Measurements from ENCODE around the gene ASB13. TPM values are rescaled to one million over a fixed set of nuclear protein-coding genes. Genes with fewer than 3 reads are reported as not detected.
"Not testable (repeated sequence)": the region's sequence is repeated elsewhere in the genome, so short reads cannot be mapped to it uniquely, and the experiment has no call there.

ASB13 gene
- total RNA-seq, 2 experiments from 2014 or later: 7.0 to 7.2 TPM

- Mint-ChIP-seq H3K27me3 (ENCODE audit: low read depth) (peaks cover 5% of the 10 kb centered on the region), H3K4me1 (ENCODE audit: low read depth) (peaks cover 12% of the 10 kb centered on the region), H3K27ac (no peak overlapping the region), H3K36me3 (ENCODE audit: low read depth) (no peaks in the 10 kb centered on the region), H3K9me3 (no peaks in the 10 kb centered on the region), H3K4me3 (no peak overlapping the region)
- no peak for DNase-seq
- intact Hi-C loops (cut with micrococcal nuclease): no loop called here
- CTCF ChIA-PET: interaction anchor here (0.9 to 2.5 kb wide), 2 partner anchors 28 to 154 kb away, joined by 3 to 11 read pairs; no protein-coding TSS in a partner anchor
These were observed 70.8 kb downstream of the ASB13 start for GRCh38 chr10:5595591-5595990.

GRCh38 chr10:5595095-5595494, 71.3 kb downstream of the ASB13 start:
- peaks cover 13% of the 10 kb centered on the region for H3K4me1 Mint-ChIP-seq (ENCODE audit: low read depth)
- no peak overlapping the region for H3K4me3 Mint-ChIP-seq
- H3K36me3 Mint-ChIP-seq (ENCODE audit: low read depth): no peaks in the 10 kb centered on the region
- CTCF ChIA-PET: interaction anchor here (0.7 to 2.5 kb wide), 3 partner anchors 10 to 154 kb away, joined by 3 to 11 read pairs (median 3); no protein-coding TSS in a partner anchor
- no peak for DNase-seq
- H3K27ac Mint-ChIP-seq: no peak overlapping the region
- intact Hi-C loops (cut with micrococcal nuclease): no loop called here
- H3K9me3 Mint-ChIP-seq: no peaks in the 10 kb centered on the region
- H3K27me3 Mint-ChIP-seq (ENCODE audit: low read depth): peaks cover 5% of the 10 kb centered on the region

- Mint-ChIP-seq H3K27ac (no peak overlapping the region), H3K4me1 (ENCODE audit: low read depth) (peaks cover 15% of the 10 kb centered on the region), H3K4me3 (no peak overlapping the region), H3K27me3 (ENCODE audit: low read depth) (peaks cover 5% of the 10 kb centered on the region), H3K9me3 (no peaks in the 10 kb centered on the region), H3K36me3 (ENCODE audit: low read depth) (no peaks in the 10 kb centered on the region)
- CTCF ChIA-PET: interaction anchor here (0.7 to 2.5 kb wide), 3 partner anchors 11 to 152 kb away, joined by 3 to 11 read pairs (median 3); no protein-coding TSS in a partner anchor
- no peak for DNase-seq
- intact Hi-C loops (cut with micrococcal nuclease): no loop called here
These were observed 71.9 kb downstream of the ASB13 start for GRCh38 chr10:5594271-5595049.

- H3K4me3 Mint-ChIP-seq; intact Hi-C loops (cut with micrococcal nuclease); H3K27me3 Mint-ChIP-seq (ENCODE audit: low read depth); H3K9me3 Mint-ChIP-seq; H3K27ac Mint-ChIP-seq; DNase-seq; H3K36me3 Mint-ChIP-seq (ENCODE audit: low read depth): not testable (repeated sequence)
- CTCF ChIA-PET: interaction anchor here (0.6 to 2.0 kb wide), 2 partner anchors 30 to 195 kb away, joined by 3 to 9 read pairs; no protein-coding TSS in a partner anchor
- H3K4me1 Mint-ChIP-seq (ENCODE audit: low read depth): peaks cover 15% of the 10 kb centered on the region
These were observed 73.0 kb downstream of the ASB13 start for GRCh38 chr10:5593347-5593746.

- peaks cover 5% of the 10 kb centered on the region for H3K27me3 Mint-ChIP-seq (ENCODE audit: low read depth)
These were observed 74.3 kb downstream of the ASB13 start for GRCh38 chr10:5592070-5592469.

GRCh38 chr10:5591336-5591824, 75.0 kb downstream of the ASB13 start:
- H3K4me3 Mint-ChIP-seq: no peak overlapping the region
- H3K36me3 Mint-ChIP-seq (ENCODE audit: low read depth): no peaks in the 10 kb centered on the region
- intact Hi-C loops (cut with micrococcal nuclease): no loop called here
- no peaks in the 10 kb centered on the region for H3K9me3 Mint-ChIP-seq
- H3K27ac Mint-ChIP-seq: no peak overlapping the region
- CTCF ChIA-PET: interaction anchor here (1.0 kb wide), 1 partner anchor 149 kb away, joined by 3 read pairs; no protein-coding TSS in a partner anchor
- H3K27me3 Mint-ChIP-seq (ENCODE audit: low read depth): peaks cover 5% of the 10 kb centered on the region
- H3K4me1 Mint-ChIP-seq (ENCODE audit: low read depth): peaks cover 15% of the 10 kb centered on the region
- DNase-seq: no peak

More at GRCh38 chr10:5592070-5592469, 74.3 kb downstream of the ASB13 start:
- intact Hi-C loops (cut with micrococcal nuclease): no loop called here
- Mint-ChIP-seq H3K27ac (no peak overlapping the region), H3K9me3 (no peaks in the 10 kb centered on the region), H3K4me1 (ENCODE audit: low read depth) (peaks cover 15% of the 10 kb centered on the region), H3K4me3 (no peak overlapping the region), H3K36me3 (ENCODE audit: low read depth) (no peaks in the 10 kb centered on the region)
- no peak for DNase-seq
- CTCF ChIA-PET: interaction anchor here (0.8 to 2.0 kb wide), 3 partner anchors 26 to 150 kb away, joined by 3 to 9 read pairs (median 4); no protein-coding TSS in a partner anchor

GRCh38 chr10:5590816-5591215, 75.6 kb downstream of the ASB13 start:
- Mint-ChIP-seq H3K27ac (no peak overlapping the region), H3K9me3 (no peaks in the 10 kb centered on the region), H3K27me3 (ENCODE audit: low read depth) (peaks cover 5% of the 10 kb centered on the region), H3K4me3 (no peak overlapping the region), H3K4me1 (ENCODE audit: low read depth) (peaks cover 10% of the 10 kb centered on the region), H3K36me3 (ENCODE audit: low read depth) (no peaks in the 10 kb centered on the region)
- CTCF ChIA-PET: no interaction called here
- intact Hi-C loops (cut with micrococcal nuclease): no loop called here
- DNase-seq: no peak

GRCh38 chr10:5589661-5590511, 76.5 kb downstream of the ASB13 start:
- peaks cover 3% of the 10 kb centered on the region for H3K27me3 Mint-ChIP-seq (ENCODE audit: low read depth)
- H3K27ac Mint-ChIP-seq: no peak overlapping the region

GRCh38 chr10:5589011-5589660, 77.3 kb downstream of the ASB13 start:
- CTCF ChIA-PET: interaction anchor here (0.6 kb wide), 1 partner anchor 27 kb away, joined by 3 read pairs; no protein-coding TSS in a partner anchor
- Mint-ChIP-seq H3K36me3 (ENCODE audit: low read depth) (no peaks in the 10 kb centered on the region), H3K4me3 (no peak overlapping the region), H3K27me3 (ENCODE audit: low read depth) (no peaks in the 10 kb centered on the region), H3K27ac (no peak overlapping the region), H3K9me3 (no peaks in the 10 kb centered on the region), H3K4me1 (ENCODE audit: low read depth) (peaks cover 4% of the 10 kb centered on the region)
- intact Hi-C loops (cut with micrococcal nuclease): no loop called here
- DNase-seq: no peak

More at GRCh38 chr10:5589661-5590511, 76.5 kb downstream of the ASB13 start:
- DNase-seq: no peak
- intact Hi-C loops (cut with micrococcal nuclease): no loop called here
- Mint-ChIP-seq H3K36me3 (ENCODE audit: low read depth) (no peaks in the 10 kb centered on the region), H3K4me3 (no peak overlapping the region), H3K9me3 (no peaks in the 10 kb centered on the region), H3K4me1 (ENCODE audit: low read depth) (peaks cover 8% of the 10 kb centered on the region)
- CTCF ChIA-PET: interaction anchor here (0.6 kb wide), 1 partner anchor 28 kb away, joined by 3 read pairs; no protein-coding TSS in a partner anchor

Data from activated naive CD4-positive, alpha-beta T cell treated with anti-CD3 and anti-CD28 coated beads for 36 hours (primary cell).